GM21528 (cell line): ENCODE data around the gene ARHGAP26.
A peak's percentile ranks its signal among the peaks of the same experiment; 100 is the strongest.

Source experiments
- ATAC-seq: cut with Tn5 transposase; IDR thresholded peaks from one replicate; pipeline ENCODE4 v1.9.1; 2021; ENCODE audit warnings: mild to moderate bottlenecking, moderate library complexity; ENCODE audit not compliant: unreplicated experiment, low FRiP score

Gene ARHGAP26

GRCh38 chr5:142808878-142809598, 38.9 kb downstream of the ARHGAP26 start:
- ATAC-seq: no peak

GRCh38 chr5:142810081-142810480, 39.9 kb downstream of the ARHGAP26 start:
- no peak for ATAC-seq

- no peak for ATAC-seq
Measured at GRCh38 chr5:142810743-142811290, 40.6 kb downstream of the ARHGAP26 start.

GRCh38 chr5:142811866-142812557, 41.8 kb downstream of the ARHGAP26 start:
- no peak for ATAC-seq

GRCh38 chr5:142813220-142813619, 43.0 kb downstream of the ARHGAP26 start:
- no peak for ATAC-seq

GRCh38 chr5:142814122-142814521, 43.9 kb downstream of the ARHGAP26 start:
- no peak for ATAC-seq

- ATAC-seq: no peak
Measured at GRCh38 chr5:142815469-142815868, 45.3 kb downstream of the ARHGAP26 start.

- ATAC-seq: no peak
Measured at GRCh38 chr5:142816531-142817430, 46.6 kb downstream of the ARHGAP26 start.

- ATAC-seq: no peak
Measured at GRCh38 chr5:142817949-142818431, 47.8 kb downstream of the ARHGAP26 start.

- no peak for ATAC-seq
Measured at GRCh38 chr5:142819292-142819691, 49.1 kb downstream of the ARHGAP26 start.

- ATAC-seq: no peak
Measured at GRCh38 chr5:142819825-142820224, 49.6 kb downstream of the ARHGAP26 start.

- no peak for ATAC-seq
Measured at GRCh38 chr5:142820447-142820846, 50.3 kb downstream of the ARHGAP26 start.

GRCh38 chr5:142821034-142821732, 51.0 kb downstream of the ARHGAP26 start:
- no peak for ATAC-seq

- ATAC-seq: peak; percentile 66
Measured at GRCh38 chr5:142821733-142822487, 51.7 kb downstream of the ARHGAP26 start.

- no peak for ATAC-seq
Measured at GRCh38 chr5:142823126-142823525, 52.9 kb downstream of the ARHGAP26 start.

- ATAC-seq: no peak
Measured at GRCh38 chr5:142823806-142824205, 53.6 kb downstream of the ARHGAP26 start.

GRCh38 chr5:142824391-142824790, 54.2 kb downstream of the ARHGAP26 start:
- no peak for ATAC-seq

GRCh38 chr5:142825378-142826089, 55.4 kb downstream of the ARHGAP26 start:
- no peak for ATAC-seq

- ATAC-seq: no peak
Measured at GRCh38 chr5:142826093-142826492, 55.9 kb downstream of the ARHGAP26 start.
